SK-N-SH (cell line): Measurements from ENCODE around the gene HEXA. TPM values are rescaled to one million over a fixed set of nuclear protein-coding genes. Genes with fewer than 3 reads are reported as not detected.

Experiments
- CTCF ChIA-PET: fragments of 300-600, 350-600 bp; formaldehyde crosslinking; extraction: SDS; loops from one replicate; lab custom pipeline; 2021; lab: Yijun Ruan, JAX
- POLR2A ChIA-PET: fragments of 350-600 bp; sonication (Branson Sonifier 250); formaldehyde crosslinking; extraction: SDS; loops from one replicate; lab custom pipeline; 2020; ENCODE audit warnings: antibody characterized with exemption, inconsistent platforms; lab: Yijun Ruan, JAX
- DNase-seq: peaks from one replicate; pipeline ENCODE4 v3.0.0; 2012
- H2AFZ ChIP-seq: fragments of 200-600 bp; sonication (generic); 2 replicates; pipeline ENCODE4 v1.8.1; 2016; ENCODE audit warnings: antibody characterized with exemption, mild to moderate bottlenecking, low read depth
- H3F3A ChIP-seq: fragments of 200-600 bp; sonication (generic); replicated peaks from 2 replicates; pipeline ENCODE3; 2016; ENCODE audit warnings: antibody characterized with exemption, mild to moderate bottlenecking; ENCODE audit not compliant: insufficient read depth
- H3K27ac ChIP-seq, 2 experiments: fragments of 200-500 bp in 1 of 2; fragments of 200-600 bp in 1 of 2; sonication (Bioruptor generic) in 1 of 2; sonication (generic), shearing (Covaris generic) in 1 of 2; 2 replicates each; pipeline versions ENCODE4 v1.5.1 to v1.6.1; 2014 to 2016; ENCODE audit warnings: low read depth in 2 of 2, inconsistent platforms in 1 of 2, low read length in 1 of 2, mild to moderate bottlenecking in 1 of 2, mixed read lengths in 1 of 2
- H3K27me3 ChIP-seq: fragments of 200-600 bp; sonication (generic), shearing (Covaris generic); 2 replicates; pipeline ENCODE4 v1.6.1; 2016; ENCODE audit warnings: mixed run types; ENCODE audit not compliant: insufficient read depth
- H3K36me3 ChIP-seq, 2 experiments: fragments of 200-500 bp in 1 of 2; fragments of 200-600 bp in 1 of 2; sonication (Bioruptor generic) in 1 of 2; sonication (generic) in 1 of 2; replicated peaks in 1 of 2; 2 replicates each; pipeline versions ENCODE3 to v1.5.1; 2014 to 2016; ENCODE audit warnings: low read length in 1 of 2, mild to moderate bottlenecking in 1 of 2; ENCODE audit not compliant: insufficient read depth in 2 of 2, control insufficient read depth in 1 of 2
- H3K4me1 ChIP-seq, 2 experiments: fragments of 200-500 bp in 1 of 2; fragments of 200-600 bp in 1 of 2; sonication (Bioruptor generic) in 1 of 2; sonication (generic), shearing (Covaris generic) in 1 of 2; 2 replicates each; pipeline versions ENCODE4 v1.5.1 to v1.6.1; 2014 to 2016; ENCODE audit warnings: low read depth in 1 of 2, low read length in 1 of 2, mixed run types in 1 of 2; ENCODE audit not compliant: insufficient read depth in 2 of 2, control insufficient read depth in 1 of 2
- H3K4me2 ChIP-seq: fragments of 200-600 bp; sonication (generic), shearing (Covaris generic); 2 replicates; pipeline ENCODE4 v1.6.1; 2017; ENCODE audit warnings: mixed run types
- H3K4me3 ChIP-seq, 2 experiments: fragments of 200-500 bp in 1 of 2; fragments of 200-600 bp in 1 of 2; sonication (Bioruptor generic) in 1 of 2; sonication (generic), shearing (Covaris generic) in 1 of 2; 2 replicates each; pipeline versions ENCODE4 v1.5.1 to v1.8.1; 2014 to 2016; ENCODE audit warnings: low read depth in 2 of 2, inconsistent platforms in 1 of 2, low read length in 1 of 2, mild to moderate bottlenecking in 1 of 2, mixed read lengths in 1 of 2, moderate library complexity in 1 of 2
- H3K79me2 ChIP-seq: fragments of 200-600 bp; sonication (generic); 2 replicates; pipeline ENCODE4 v1.8.1; 2017; ENCODE audit warnings: mild to moderate bottlenecking; ENCODE audit not compliant: insufficient read depth
- H3K9ac ChIP-seq: fragments of 200-600 bp; sonication (generic); 2 replicates; pipeline ENCODE4 v1.6.1; 2017; ENCODE audit warnings: mixed run types
- H3K9me2 ChIP-seq: fragments of 200-600 bp; sonication (generic); 2 replicates; pipeline ENCODE4 v1.6.1; 2017; ENCODE audit warnings: mixed run types
- H3K9me3 ChIP-seq: fragments of 200-600 bp; sonication (generic); 2 replicates; pipeline ENCODE4 v1.6.1; 2017; ENCODE audit warnings: mixed run types, mild to moderate bottlenecking, moderate library complexity
- H4K20me1 ChIP-seq: fragments of 200-600 bp; sonication (generic); 2 replicates; pipeline ENCODE4 v1.6.1; 2017; ENCODE audit warnings: mild to moderate bottlenecking, mixed run types; ENCODE audit not compliant: insufficient read depth
- ELF1 ChIP-seq: IDR thresholded peaks from 2 replicates; pipeline ENCODE4 v1.4.0; 2012
- FOXM1 ChIP-seq: IDR thresholded peaks from 2 replicates; pipeline ENCODE4 v1.4.0; 2012; ENCODE audit warnings: low read depth, mild to moderate bottlenecking
- GATA2 ChIP-seq: sonication (generic); formaldehyde crosslinking; IDR thresholded peaks from 2 replicates; pipeline ENCODE4 v1.5.0; 2020; ENCODE audit warnings: mild to moderate bottlenecking, missing genetic modification reagents
- JUND ChIP-seq: IDR thresholded peaks from 2 replicates; pipeline ENCODE4 v1.4.0; 2012
- MAX ChIP-seq: IDR thresholded peaks from 2 replicates; pipeline ENCODE4 v1.4.0; 2012; ENCODE audit warnings: low read depth
- MEF2A ChIP-seq: IDR thresholded peaks from 2 replicates; pipeline ENCODE4 v1.4.0; 2012; ENCODE audit warnings: low read depth, borderline replicate concordance
- MXI1 ChIP-seq: IDR thresholded peaks from 2 replicates; pipeline ENCODE4 v1.6.1; 2012; ENCODE audit warnings: mild to moderate bottlenecking, low read depth, low read length, improper control_type of control experiment
- NRF1 ChIP-seq: IDR thresholded peaks from 2 replicates; pipeline ENCODE4 v1.6.1; 2012; ENCODE audit warnings: low read depth, mild to moderate bottlenecking, low read length
- POLR2AphosphoS5 ChIP-seq: IDR thresholded peaks from 2 replicates; pipeline ENCODE4 v1.6.1; 2012; ENCODE audit warnings: low read depth, low read length
- RAD21 ChIP-seq: IDR thresholded peaks from 2 replicates; pipeline ENCODE4 v1.6.1; 2012; ENCODE audit warnings: mild to moderate bottlenecking, low read length
- RCOR1 ChIP-seq: fragments of 150-350 bp; IDR thresholded peaks from 2 replicates; pipeline ENCODE4 v1.6.1; 2017; ENCODE audit warnings: antibody characterized with exemption, low read length
- RFX5 ChIP-seq: IDR thresholded peaks from 2 replicates; pipeline ENCODE4 v1.6.1; 2012; ENCODE audit warnings: mild to moderate bottlenecking, improper control_type of control experiment, low read length
- TEAD4 ChIP-seq: IDR thresholded peaks from 2 replicates; pipeline ENCODE4 v1.4.0; 2012; ENCODE audit warnings: mild to moderate bottlenecking, borderline replicate concordance; ENCODE audit not compliant: insufficient read depth
- YY1 ChIP-seq: IDR thresholded peaks from 2 replicates; pipeline ENCODE4 v1.4.0; 2012; ENCODE audit warnings: low read depth, mild to moderate bottlenecking
- WGBS: methylation state at CpG from one replicate; pipeline ENCODE4 v1.1.6; 2017; ENCODE audit warnings: low lambda C conversion rate; 5-methylcytosine and 5-hydroxymethylcytosine counted together
- polyA plus RNA-seq, 3 experiments: library from polyadenylated mRNA; depleted of rRNA; stranded (reverse); fragments of >200 nt; gene quantifications; 2 replicates each; pipeline ENCODE4 v1.2.3, GENCODE V29; 2012
- TF ChIP-seq, protein P1 (sequence below): fragments of 200-600 bp; sonication (generic); IDR thresholded peaks from 2 replicates; pipeline ENCODE4 v1.6.1; 2017; ENCODE audit warnings: antibody characterized with exemption, mild to moderate bottlenecking, moderate library complexity
- TF ChIP-seq, protein P2 (sequence below): IDR thresholded peaks from 2 replicates; pipeline ENCODE4 v1.4.0; 2012; ENCODE audit warnings: low read depth, borderline replicate concordance
- TF ChIP-seq, protein P3 (sequence below): IDR thresholded peaks from 2 replicates; pipeline ENCODE4 v1.6.1; 2012; ENCODE audit warnings: mild to moderate bottlenecking, low read depth, low read length, moderate library complexity
- TF ChIP-seq, protein P4 (sequence below): fragments of 150-350 bp; IDR thresholded peaks from 2 replicates; pipeline ENCODE4 v1.6.1; 2017; ENCODE audit warnings: antibody characterized with exemption, low read length, low read depth, borderline replicate concordance

The HEXA gene
- polyA plus RNA-seq, 1 of the 3 experiments (the other 2 are of a cell fraction): 251 TPM

DNA sequence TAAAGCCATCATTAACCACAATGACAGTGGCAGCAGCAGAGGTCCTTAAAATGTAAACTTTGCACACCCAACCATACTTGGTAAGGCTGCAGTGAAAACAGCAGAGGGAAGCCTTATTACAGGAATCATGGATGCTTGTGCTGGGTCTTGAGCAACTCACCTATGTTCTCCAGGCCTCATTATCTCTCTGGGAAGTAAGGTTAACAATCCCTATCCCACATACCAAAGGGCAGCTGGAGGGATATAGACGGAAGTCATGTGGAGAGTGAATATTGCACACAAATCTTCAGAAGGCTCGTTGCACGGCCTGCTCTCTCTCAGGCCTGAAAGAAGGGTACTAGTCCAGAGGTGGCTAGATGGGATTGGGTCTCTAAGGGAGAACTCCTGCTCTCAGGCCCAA lies 30.0 kb downstream of the HEXA start (continued):
- TF ChIP-seq, protein P1, sequence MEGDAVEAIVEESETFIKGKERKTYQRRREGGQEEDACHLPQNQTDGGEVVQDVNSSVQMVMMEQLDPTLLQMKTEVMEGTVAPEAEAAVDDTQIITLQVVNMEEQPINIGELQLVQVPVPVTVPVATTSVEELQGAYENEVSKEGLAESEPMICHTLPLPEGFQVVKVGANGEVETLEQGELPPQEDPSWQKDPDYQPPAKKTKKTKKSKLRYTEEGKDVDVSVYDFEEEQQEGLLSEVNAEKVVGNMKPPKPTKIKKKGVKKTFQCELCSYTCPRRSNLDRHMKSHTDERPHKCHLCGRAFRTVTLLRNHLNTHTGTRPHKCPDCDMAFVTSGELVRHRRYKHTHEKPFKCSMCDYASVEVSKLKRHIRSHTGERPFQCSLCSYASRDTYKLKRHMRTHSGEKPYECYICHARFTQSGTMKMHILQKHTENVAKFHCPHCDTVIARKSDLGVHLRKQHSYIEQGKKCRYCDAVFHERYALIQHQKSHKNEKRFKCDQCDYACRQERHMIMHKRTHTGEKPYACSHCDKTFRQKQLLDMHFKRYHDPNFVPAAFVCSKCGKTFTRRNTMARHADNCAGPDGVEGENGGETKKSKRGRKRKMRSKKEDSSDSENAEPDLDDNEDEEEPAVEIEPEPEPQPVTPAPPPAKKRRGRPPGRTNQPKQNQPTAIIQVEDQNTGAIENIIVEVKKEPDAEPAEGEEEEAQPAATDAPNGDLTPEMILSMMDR: no peak

- Histone ChIP-seq H3K36me3 (peaks cover 16 to 58% of the 10 kb centered on the region in 2 experiments), H3K4me3 (no peak overlapping the region), H3F3A (peaks cover 16% of the 10 kb centered on the region), H3K9ac (no peak overlapping the region), H3K79me2 (no peaks in the 10 kb centered on the region), H2AFZ (no peak overlapping the region), H3K4me2 (no peak overlapping the region), H3K9me3 (no peaks in the 10 kb centered on the region), H4K20me1 (no peaks in the 10 kb centered on the region), H3K27me3 (no peaks in the 10 kb centered on the region), H3K27ac (no peak overlapping the region), H3K4me1 (no peaks in the 10 kb centered on the region; a peak in 2 of 4 replicates), H3K9me2 (no peaks in the 10 kb centered on the region)
- TF ChIP-seq, protein P1: no peak
- TF ChIP-seq RAD21: no peak
- TF ChIP-seq TEAD4: no peak
- TF ChIP-seq, protein P2, sequence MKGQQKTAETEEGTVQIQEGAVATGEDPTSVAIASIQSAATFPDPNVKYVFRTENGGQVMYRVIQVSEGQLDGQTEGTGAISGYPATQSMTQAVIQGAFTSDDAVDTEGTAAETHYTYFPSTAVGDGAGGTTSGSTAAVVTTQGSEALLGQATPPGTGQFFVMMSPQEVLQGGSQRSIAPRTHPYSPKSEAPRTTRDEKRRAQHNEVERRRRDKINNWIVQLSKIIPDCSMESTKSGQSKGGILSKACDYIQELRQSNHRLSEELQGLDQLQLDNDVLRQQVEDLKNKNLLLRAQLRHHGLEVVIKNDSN: no peak
- TF ChIP-seq JUND: no peak
- TF ChIP-seq GATA2 (CRISPR knock-in tag): no peak
- TF ChIP-seq YY1: no peak
- TF ChIP-seq NRF1: no peak
- no peak for TF ChIP-seq ELF1
- TF ChIP-seq FOXM1: no peak
- no peak for TF ChIP-seq RFX5
- TF ChIP-seq, protein P3, sequence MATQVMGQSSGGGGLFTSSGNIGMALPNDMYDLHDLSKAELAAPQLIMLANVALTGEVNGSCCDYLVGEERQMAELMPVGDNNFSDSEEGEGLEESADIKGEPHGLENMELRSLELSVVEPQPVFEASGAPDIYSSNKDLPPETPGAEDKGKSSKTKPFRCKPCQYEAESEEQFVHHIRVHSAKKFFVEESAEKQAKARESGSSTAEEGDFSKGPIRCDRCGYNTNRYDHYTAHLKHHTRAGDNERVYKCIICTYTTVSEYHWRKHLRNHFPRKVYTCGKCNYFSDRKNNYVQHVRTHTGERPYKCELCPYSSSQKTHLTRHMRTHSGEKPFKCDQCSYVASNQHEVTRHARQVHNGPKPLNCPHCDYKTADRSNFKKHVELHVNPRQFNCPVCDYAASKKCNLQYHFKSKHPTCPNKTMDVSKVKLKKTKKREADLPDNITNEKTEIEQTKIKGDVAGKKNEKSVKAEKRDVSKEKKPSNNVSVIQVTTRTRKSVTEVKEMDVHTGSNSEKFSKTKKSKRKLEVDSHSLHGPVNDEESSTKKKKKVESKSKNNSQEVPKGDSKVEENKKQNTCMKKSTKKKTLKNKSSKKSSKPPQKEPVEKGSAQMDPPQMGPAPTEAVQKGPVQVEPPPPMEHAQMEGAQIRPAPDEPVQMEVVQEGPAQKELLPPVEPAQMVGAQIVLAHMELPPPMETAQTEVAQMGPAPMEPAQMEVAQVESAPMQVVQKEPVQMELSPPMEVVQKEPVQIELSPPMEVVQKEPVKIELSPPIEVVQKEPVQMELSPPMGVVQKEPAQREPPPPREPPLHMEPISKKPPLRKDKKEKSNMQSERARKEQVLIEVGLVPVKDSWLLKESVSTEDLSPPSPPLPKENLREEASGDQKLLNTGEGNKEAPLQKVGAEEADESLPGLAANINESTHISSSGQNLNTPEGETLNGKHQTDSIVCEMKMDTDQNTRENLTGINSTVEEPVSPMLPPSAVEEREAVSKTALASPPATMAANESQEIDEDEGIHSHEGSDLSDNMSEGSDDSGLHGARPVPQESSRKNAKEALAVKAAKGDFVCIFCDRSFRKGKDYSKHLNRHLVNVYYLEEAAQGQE: no peak
- no peak for TF ChIP-seq MAX
- TF ChIP-seq POLR2AphosphoS5: no peak
- TF ChIP-seq MXI1: no peak
- TF ChIP-seq, protein P4, sequence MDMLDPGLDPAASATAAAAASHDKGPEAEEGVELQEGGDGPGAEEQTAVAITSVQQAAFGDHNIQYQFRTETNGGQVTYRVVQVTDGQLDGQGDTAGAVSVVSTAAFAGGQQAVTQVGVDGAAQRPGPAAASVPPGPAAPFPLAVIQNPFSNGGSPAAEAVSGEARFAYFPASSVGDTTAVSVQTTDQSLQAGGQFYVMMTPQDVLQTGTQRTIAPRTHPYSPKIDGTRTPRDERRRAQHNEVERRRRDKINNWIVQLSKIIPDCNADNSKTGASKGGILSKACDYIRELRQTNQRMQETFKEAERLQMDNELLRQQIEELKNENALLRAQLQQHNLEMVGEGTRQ: no peak
- no peak for TF ChIP-seq RCOR1
- no peak for TF ChIP-seq MEF2A
- no peak for DNase-seq
- 87% methylated on average over 6 of the region's 7 CpGs for WGBS
- POLR2A ChIA-PET: no interaction called here
- CTCF ChIA-PET: no interaction called here
Observed at GRCh38 chr15:72345280-72345679, 30.5 kb downstream of the HEXA start.
